Measurements from ENCODE around the gene ATF6B.

GRCh38 chr6:32109114-32109764, 18.8 kb downstream of the ATF6B start, which contains the start of gene TNXB:
- no peak for TF ChIP-seq CTCF (IDR thresholded peaks at IDR 0.05)
- no peak for TF ChIP-seq EP300 (IDR thresholded peaks at IDR 0.05)
- TF ChIP-seq POLR2A (IDR thresholded peaks at IDR 0.05) = peak; percentile 58 to 67
- peak; percentile 51 for TF ChIP-seq POLR2AphosphoS5 (IDR thresholded peaks at IDR 0.05)

Data from gastroesophageal sphincter (tissue), 3 donors.